ENCODE results near the gene WDR5.

GRCh38 chr9:134139081-134139480, 3.2 kb downstream of the WDR5 start:
- TF ChIP-seq CTCF (IDR thresholded peaks at IDR 0.05): no peak
- no peak for TF ChIP-seq POLR2A (IDR thresholded peaks at IDR 0.05)

Measured in testis (tissue), 2 donors.